ENCODE results near the gene UNK.

GRCh38 chr17:75799402-75799801 is 14.8 kb downstream of the UNK start:
- no peak for TF ChIP-seq CTCF (IDR thresholded peaks at IDR 0.05; ENCODE audit: poor library complexity)
- TF ChIP-seq EZH2 (IDR thresholded peaks at IDR 0.05; ENCODE audit: borderline replicate concordance): no peak
- TF ChIP-seq EZH2phosphoT487 (IDR thresholded peaks at IDR 0.05; ENCODE audit: low read depth, severe bottlenecking, unreplicated experiment): no peak
